HG02981 (cell line): ENCODE results near the gene HMGB2.
A peak's percentile ranks its signal among the peaks of the same experiment; 100 is the strongest.

Experiments used
- ATAC-seq: cut with Tn5 transposase; IDR thresholded peaks from one replicate; pipeline ENCODE4 v1.9.1; 2021; ENCODE audit warnings: mild to moderate bottlenecking, moderate library complexity; ENCODE audit not compliant: unreplicated experiment

HMGB2 gene

DNA sequence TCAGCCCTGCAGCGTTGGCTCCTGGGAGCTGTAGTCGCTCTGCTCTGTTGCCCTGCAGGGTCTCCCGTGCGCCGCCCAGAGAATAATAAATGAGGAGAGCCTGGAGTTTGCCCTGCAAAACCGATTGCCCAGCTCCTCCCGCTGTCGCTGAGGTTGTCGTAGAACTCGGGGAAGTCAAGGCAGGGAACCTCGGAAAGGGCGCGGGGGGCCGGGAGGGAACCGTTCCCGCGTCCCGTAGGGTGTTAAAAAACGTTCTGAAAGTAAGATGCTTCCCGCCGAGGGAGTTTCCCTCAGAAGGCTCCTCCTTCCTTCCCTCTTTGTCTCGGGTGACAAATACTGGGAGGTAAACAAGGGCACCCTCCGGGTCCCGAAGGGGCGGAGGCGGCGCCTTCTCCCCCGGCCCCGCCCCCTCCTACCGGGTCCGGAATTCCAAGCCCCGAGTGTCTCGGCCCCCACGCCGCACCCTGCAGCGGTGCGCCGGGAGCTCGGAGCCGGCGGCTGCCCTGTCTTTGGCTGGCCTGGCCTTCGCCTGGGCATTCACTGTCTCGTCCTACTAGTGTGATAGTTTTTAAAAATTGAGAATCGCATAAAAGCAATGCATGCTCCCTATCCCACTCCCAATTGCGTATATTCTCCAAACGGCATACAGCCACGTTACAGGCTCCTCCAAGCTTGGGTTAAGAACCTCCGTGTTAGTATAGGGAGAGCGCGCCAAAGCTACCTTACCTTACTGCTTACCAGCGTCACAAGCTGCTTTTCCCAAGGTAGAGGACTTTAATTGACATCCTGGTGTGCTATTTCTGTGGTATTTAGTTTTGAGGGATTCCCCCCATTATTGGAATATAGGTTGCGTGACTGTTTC is 964 bp upstream of the HMGB2 start:
- peak; percentile 19 for ATAC-seq

DNA sequence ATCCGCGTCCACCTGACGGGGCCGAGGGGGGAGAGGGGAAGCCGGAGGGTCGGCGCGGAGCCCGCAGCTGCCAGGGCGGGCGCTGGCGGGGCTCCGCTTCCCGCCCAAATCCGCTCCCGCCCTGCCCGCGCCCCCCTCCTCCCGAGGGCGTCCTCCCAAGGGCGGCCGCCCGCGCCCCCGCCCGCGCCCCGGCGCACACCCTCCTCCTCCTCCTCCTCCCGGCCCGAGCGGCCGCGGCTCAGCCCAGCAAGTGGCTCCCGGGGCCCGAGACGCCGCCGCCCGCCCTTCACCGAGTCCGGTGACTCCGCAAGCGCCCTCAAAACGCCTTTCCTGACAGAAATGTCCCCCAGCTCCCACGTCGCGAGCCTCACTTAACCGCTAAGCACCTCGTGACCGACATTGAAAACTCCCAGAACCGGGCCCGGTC is 487 bp downstream of the HMGB2 start:
- no peak for ATAC-seq

DNA sequence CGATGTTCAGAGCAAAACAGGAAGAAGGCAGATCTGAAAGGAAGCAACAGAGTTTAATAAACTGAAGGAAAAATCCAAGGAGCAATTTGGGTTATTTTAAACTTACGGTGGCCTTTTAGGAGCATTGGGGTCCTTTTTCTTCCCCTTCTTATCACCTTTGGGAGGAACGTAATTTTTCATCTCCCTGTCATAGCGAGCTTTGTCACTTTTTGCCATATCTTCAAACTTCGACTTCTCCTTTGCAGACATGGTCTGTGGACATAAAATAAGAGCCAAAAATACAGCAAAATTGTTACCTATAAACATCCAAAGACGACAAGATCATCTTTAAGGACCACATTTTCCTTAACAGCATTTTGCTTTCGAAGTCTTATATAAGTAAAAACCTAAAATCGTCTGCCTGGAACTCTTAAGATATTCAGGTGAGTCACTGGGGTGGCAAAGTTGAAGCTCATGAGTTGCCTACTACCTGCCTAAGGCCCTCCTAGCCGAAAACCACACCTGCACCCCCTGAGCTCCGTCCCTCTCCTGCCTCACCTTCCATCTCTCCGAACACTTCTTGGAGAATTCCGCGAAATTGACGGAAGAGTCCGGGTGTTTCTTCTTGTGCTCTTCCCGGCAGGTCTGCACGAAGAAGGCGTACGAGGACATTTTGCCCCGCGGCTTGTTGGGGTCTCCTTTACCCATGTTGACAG is 1.0 kb downstream of the HMGB2 start:
- ATAC-seq, result no peak

DNA sequence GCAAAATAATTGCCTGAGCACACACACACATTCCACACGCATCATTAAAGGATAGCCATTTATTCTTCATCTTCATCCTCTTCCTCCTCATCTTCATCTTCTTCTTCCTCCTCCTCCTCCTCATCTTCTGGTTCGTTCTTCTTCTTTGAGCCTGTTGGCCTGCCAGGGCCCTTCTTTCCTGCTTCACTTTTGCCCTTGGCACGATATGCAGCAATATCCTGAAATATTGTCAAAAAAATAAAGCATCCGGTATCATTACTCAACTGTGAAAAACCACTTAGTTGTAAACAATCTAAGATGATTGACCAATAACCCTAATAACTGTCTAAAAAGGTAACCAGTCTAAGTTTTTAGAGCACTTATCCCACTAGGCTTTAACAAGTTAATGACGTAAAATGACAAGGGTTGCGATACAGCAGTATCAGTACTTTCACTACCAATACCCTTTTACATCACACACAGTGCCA is 2.1 kb downstream of the HMGB2 start:
- ATAC-seq, result no peak

DNA sequence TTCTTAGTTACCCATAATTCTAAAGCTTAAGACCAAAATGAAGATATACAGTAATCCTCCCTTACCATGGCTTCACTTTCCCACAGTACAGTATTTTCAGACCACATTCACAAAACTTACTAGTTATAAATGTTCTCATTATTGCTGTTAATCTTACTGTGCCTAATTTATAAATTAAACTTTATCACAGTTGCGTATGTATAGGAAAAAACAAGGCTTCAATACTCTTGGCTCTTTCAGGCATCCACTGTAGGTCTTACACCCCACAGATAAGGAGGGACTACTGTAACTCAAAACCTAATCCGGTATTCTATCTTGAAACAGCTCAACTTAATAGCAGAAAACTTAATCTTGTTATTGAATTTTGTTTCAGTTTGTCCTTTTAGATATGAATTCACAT is 3.6 kb downstream of the HMGB2 start:
- ATAC-seq, result no peak

DNA sequence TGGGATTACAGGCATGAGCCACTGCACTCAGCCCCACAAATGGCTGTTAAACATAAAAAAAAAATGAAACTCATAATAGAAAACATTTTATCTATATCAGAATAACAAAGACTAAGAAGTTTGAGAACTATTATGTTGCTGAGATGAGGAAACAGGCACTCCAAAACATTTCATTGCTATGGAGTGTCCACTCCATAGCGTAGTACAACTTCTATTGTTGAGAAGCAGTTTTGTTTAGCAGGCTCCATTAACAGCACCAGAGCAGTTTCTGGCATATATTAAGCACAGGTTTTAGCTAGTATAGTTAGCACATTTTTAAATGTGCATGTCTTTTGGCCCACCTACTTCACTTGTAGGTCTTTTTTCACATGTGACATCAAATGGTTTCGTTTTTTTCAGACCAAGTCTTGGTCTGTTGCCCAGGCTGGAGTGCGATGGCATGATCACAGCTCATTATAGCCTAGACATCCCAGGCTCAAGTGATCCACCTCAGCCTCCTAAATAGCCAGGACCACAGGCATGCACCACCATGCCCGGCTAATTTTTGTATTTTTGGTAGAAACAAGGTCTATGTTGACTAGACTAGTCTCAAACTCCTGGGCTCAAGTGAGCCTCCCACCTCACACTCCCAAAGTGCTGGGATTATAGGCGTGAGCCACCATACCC is 5.8 kb downstream of the HMGB2 start:
- ATAC-seq, result no peak

DNA sequence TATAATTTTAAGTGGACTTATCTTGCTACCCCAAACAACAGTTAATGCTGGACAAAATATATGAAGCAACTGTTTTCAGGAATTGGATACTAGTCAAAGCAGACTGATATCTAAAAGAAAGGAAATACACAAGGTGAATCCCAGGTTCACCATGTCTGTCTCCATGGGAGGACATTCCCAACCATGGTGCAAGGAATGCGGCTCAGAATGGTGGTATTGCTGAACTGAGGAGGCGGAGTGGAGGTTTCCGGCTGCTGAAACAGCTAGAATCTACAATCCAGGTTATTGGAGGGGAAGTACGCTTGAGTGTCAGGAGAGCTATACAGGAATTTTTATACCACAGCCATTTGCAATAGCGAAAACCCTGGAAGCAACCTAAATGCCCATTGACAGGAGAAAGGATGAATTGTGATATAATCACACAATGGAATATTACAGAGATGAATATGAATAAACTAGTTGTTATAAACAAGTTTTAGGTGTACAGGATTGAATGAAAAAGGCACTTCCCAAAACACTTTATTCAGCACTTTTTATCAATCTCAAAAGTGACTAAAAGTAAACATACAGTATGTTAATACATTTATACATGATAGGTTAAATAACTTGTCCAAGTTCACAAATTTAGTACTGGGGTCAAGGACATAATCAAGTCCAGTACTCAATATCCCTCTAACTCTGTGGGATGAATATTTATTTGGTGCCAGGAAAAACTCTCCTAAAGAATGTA is 9.0 kb downstream of the HMGB2 start:
- ATAC-seq, result no peak

DNA sequence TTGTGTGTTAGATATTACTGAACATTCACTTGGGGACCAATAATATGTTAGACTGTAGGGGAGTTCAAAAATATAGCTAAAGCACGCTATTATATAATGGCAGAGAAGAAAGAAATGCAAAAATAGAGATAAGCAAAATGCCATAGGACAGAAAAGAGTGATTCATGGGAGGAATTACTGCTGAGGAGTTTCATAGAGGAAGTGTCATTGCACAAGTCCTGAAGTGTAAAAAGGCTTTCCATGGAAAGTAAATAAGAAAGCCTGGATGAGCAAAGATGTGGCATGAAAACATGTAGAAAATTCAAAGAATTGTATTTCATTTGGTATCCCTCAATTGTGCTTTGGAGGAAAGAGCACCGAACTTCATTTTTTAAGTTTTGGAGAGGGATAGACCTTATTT is 14.5 kb downstream of the HMGB2 start:
- ATAC-seq, result no peak

DNA sequence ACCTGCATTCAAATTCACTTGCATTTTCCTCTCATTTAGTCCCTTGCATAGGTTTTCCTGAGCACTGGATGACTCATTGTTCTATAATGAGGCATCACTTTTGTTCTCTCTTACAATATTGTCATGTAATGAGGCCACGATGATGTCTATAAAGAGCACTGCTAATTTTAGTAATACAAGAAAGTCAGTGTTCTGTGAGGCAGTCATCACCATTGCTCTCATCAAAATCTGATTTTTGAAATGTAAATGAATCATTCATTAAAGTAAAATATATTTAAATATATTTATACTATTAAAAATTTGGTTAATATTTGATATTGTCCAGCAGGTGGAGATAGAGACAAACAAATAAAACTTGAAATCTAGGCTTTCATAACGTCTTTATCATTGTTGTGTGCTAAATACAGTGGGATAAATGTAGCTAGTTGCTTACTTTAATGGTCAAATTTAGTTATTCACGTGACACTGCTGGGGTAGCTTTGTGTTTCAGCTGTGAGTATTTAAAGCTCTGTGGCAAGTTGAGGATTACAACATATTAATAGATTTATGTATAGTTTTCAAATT is 15.4 kb downstream of the HMGB2 start:
- ATAC-seq, result no peak

DNA sequence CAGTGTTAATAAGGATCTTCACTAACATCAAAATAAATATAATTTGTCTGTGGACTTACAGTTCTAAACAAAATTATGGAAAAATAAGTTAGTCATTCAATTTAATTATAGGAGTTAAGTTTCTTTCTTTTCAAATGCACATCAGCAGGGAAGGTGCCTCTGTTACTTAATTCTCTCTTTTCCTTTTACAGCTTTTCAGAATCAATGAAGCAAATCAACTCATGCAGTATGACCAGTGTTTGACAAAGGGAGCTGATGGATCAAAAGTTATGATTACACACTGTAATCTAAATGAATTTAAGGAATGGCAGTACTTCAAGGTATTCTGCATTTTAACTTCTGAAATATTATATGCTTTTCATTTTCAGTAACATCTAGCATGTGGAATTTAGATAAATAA is 15.9 kb downstream of the HMGB2 start:
- no peak for ATAC-seq

DNA sequence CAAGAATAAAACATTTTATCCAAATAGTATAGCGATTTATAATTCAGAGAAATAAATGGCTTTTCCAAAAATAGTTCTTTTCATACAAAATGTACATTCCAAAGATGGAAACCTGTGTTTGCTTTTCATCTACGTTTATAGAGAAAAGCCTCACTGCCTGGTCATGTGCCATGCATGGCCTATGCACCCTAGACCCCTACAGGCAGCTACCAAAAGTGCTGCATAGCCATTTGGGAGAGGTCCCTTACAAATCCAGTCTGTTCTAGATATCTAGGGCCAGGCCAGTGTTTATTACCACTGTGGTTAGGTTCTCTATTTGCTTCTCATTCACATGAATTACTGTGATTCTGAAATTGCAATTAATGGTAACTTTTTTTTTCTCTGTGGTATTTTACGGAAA is 17.2 kb downstream of the HMGB2 start:
- peak; percentile 74 for ATAC-seq

DNA sequence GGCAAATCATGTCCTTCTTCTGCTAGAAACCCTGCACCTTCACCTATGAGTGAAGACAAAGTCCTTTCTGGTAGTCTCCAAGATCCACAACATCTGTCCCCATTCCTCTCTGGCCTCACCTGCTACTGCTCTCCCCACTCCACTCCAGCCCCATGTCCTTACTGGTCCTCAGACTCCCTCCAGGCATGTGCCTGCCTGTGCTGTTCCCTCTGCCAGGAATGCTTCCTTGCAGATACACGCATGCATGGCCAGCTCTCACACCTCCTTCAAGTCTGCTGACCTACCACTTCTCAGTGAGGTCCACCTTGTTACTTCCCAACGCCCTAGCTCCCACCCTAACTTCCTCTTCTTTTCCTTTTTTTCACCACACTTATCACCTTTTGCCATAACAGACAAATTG is 18.1 kb downstream of the HMGB2 start:
- ATAC-seq, result no peak

DNA sequence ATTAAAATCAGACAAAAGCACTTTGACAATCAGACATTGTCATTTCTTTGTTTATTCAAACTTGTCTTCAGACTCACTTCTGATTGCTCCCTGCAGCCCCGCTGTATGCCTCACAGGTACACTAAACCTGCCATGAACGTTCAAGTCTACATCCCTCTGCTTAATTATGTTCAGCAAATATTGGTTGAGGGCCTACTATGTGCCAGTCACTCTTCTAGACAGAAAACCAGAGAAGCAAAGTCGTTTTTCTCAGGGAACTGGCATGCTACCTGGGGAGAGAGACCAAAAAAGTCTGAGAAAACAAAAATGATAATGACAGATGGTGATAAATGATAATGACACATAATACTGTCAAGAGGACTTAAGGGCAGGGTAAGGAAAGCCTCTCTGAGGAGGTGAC is 19.4 kb downstream of the HMGB2 start:
- ATAC-seq, result no peak

DNA sequence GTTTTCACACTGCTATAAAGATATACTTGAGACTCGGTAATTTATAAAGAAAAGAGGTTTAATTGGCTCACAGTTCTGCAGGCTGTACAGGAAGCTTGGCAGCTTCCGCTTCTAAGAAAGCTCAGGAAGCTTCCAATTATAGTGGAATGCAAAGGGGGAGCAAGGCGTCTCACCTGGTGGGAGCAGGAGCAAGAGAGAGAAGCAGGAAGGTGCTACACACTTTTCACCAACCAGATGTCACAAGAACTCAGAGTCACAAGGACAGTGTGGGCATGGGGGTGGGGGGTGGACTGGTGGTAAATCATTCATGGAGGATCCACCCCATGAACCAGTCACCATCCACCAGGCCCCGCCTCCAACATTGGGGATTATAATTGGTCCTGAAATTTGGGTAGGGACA is 22.8 kb downstream of the HMGB2 start:
- ATAC-seq, result no peak

DNA sequence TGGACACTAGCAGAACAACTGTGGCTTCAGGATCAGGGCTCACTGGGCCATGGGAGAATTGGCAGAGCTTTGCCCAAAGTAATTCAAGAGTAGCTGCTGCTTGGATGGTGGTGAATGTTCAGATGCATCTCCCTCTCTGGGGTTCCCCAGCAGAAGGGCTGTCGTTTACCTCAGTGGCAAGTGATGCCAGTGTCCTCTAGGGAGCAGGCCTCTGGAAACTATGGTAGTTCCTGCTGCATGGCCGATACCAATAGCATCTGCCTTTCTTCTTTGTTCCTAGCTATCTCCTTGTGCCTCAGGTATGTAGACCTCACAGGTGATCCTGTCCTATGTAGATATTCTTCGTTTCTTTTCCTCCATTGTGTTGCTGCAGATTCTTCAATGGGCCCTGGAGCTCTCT is 26.4 kb downstream of the HMGB2 start:
- no peak for ATAC-seq

DNA sequence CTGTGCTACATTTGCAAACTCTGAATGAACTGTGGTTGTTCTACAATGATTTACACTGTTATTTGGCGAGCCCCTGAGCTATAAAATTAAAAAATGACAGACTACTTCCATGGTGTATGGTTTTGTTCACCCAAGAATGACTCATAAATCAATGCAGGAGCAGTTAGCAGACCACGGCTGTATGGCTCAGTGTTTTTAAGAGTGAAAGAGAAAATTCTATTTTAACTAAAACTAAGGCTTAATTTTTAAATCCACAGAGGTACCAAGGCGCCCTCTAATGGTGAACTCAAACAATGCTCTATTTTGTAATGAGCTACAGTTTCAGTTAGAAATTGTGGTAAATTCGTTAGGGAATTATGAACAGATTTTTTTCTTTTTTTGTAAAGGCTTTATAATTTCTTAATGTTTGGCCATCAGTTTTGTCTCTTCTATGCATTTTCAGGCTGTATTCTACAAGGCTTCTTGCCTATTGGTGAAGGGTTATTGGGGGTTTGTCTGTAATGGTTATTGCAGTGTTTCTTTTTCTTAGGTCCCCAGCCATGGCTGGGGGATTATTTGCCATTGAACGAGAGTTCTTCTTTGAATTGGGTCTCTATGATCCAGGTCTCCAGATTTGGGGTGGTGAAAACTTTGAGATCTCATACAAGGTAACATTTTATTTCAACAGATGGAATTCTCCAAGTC is 32.5 kb downstream of the HMGB2 start:
- peak; percentile 93 for ATAC-seq

DNA sequence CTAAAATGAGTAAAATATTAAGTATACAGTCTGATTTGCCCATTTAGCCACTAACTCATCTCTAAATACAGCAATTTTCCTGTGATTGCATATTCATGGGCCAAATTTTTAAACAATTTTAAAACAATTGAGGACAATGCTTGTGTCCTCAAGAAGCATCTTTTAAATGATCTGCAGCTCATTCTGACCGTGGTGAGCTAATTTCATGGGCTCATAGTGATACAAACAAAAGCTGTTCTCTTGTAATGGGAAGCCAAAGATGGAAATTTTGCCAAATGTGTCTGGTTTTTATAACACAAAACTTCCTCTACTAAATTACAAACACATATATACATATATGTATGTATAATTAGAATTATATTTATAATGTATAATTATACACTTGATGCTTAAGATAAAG is 39.7 kb downstream of the HMGB2 start:
- ATAC-seq, result no peak

DNA sequence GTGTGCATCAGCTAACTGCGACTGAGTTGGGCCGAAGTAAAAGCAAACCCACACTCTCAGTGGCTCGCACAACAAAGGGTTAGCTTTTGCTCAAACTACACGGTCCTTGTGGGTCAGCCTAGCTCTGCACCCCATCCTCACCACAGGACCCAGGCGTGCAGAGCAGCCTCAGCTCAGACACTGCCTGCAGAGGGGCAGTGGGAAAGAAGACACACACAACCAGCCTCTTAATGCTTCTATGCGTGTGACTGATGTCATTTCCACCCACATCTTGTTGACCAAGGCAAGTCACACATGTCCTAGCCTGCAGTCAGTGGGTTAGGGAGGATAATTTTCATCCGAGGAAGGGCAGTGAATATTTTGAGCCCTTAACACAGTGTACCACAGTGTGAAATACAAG is 40.5 kb downstream of the HMGB2 start:
- ATAC-seq, result no peak

DNA sequence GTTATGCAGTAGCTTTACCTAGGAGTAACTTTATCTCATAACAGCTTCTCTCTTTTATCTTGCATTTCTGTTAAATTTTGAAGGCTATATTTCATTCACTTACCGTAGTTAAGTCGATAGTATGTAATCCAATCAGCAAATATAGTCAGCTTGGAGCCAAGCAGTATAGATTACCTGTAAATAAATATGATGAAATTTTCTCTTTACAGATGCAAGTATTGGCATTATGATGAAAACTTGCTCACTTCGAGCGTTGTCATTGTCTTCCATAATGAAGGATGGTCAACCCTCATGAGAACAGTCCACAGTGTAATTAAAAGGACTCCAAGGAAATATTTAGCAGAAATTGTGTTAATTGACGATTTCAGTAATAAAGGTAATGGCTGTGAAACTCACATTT is 42.3 kb downstream of the HMGB2 start:
- ATAC-seq, result no peak

DNA sequence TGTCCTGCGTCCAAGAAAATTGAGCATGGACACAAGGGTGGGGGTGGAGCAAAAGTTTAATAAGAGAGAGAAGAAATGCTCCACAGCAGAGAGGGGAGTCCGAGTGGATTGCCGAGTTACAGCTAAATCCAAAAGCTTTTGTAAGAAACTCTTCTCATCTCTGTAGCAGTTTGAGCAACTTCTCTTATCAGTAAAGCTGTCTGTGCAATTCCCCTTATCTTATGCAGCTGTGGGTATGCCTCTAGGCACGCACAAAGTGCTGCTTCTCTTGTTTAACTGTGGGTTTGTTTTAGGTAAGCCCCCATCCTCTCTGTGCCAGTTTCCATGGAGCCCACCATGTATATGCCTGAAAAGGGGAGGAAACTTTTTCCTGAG is 44.8 kb downstream of the HMGB2 start:
- ATAC-seq, result no peak
